GM10266 (cell line): ENCODE results near the gene CAND2.
"Not testable (repeated sequence)": the region's sequence is repeated elsewhere in the genome, so short reads cannot be mapped to it uniquely, and the experiment has no call there.

Experiments
- DNase-seq: peaks from one replicate; pipeline ENCODE4 v3.0.0; 2012; ENCODE audit errors: extremely low spot score
- CTCF ChIP-seq: IDR thresholded peaks from 2 replicates; pipeline ENCODE4 v1.5.1; 2012; ENCODE audit warnings: mild to moderate bottlenecking, low read depth; ENCODE audit not compliant: control insufficient read depth, insufficient read depth; ENCODE audit errors: missing control alignments

CAND2 gene

GRCh38 chr3:12782172-12782815, 14.2 kb upstream of the CAND2 start:
- DNase-seq, result no peak
- TF ChIP-seq CTCF, result no peak

GRCh38 chr3:12785096-12785495, 11.4 kb upstream of the CAND2 start:
- no peak for DNase-seq
- no peak for TF ChIP-seq CTCF

- TF ChIP-seq CTCF, result peak; percentile 51
- not testable (repeated sequence) for DNase-seq
Observed at GRCh38 chr3:12787346-12787745, 9.1 kb upstream of the CAND2 start.

- DNase-seq, result not testable (repeated sequence)
Observed at GRCh38 chr3:12787967-12788690, 8.4 kb upstream of the CAND2 start.

- no peak for TF ChIP-seq CTCF
- no peak for DNase-seq
Observed at GRCh38 chr3:12791430-12791829, 5.0 kb upstream of the CAND2 start.

GRCh38 chr3:12793701-12794100, 2.8 kb upstream of the CAND2 start:
- DNase-seq, result no peak
- TF ChIP-seq CTCF, result no peak

- TF ChIP-seq CTCF, result no peak
- DNase-seq, result no peak
Observed at GRCh38 chr3:12797124-12797891, 828 bp downstream of the CAND2 start.
